H1 (cell line): ENCODE data around the gene RTKN. TPM values are rescaled to one million over a fixed set of nuclear protein-coding genes. Genes with fewer than 3 reads are reported as not detected.
A peak's percentile ranks its signal among the peaks of the same experiment; 100 is the strongest.

Experiments
- CBX5 ChIP-seq: fragments of 300-800, 300-1000 bp; sonication (generic); IDR thresholded peaks from 2 replicates; pipeline ENCODE4 v1.7.1; 2016; ENCODE audit warnings: antibody characterized with exemption, low read length, low read depth
- CBX8 ChIP-seq: fragments of 300-800, 300-1000 bp; sonication (generic); IDR thresholded peaks from 2 replicates; pipeline ENCODE4 v1.7.1; 2016; ENCODE audit warnings: low read depth, low read length, borderline replicate concordance
- CHD2 ChIP-seq: IDR thresholded peaks from 2 replicates; pipeline ENCODE4 v1.6.1; 2012; ENCODE audit warnings: low read length, improper control_type of control experiment
- CTBP2 ChIP-seq: IDR thresholded peaks from 2 replicates; pipeline ENCODE4 v1.7.0; 2011; ENCODE audit warnings: borderline replicate concordance, mild to moderate bottlenecking, moderate library complexity, mixed read lengths, low read length; ENCODE audit not compliant: insufficient read depth, insufficient read length
- EGR1 ChIP-seq: IDR thresholded peaks from 2 replicates; pipeline ENCODE4 v1.6.1; 2011; ENCODE audit warnings: low read depth, low read length, borderline replicate concordance
- GTF2F1 ChIP-seq: IDR thresholded peaks from 2 replicates; pipeline ENCODE4 v1.6.1; 2012; ENCODE audit warnings: low read depth, low read length, improper control_type of control experiment, borderline replicate concordance
- HDAC6 ChIP-seq: IDR thresholded peaks from one replicate; pipeline ENCODE4 v1.7.1; 2012; ENCODE audit warnings: low read depth, mild to moderate bottlenecking, inconsistent platforms, low read length, moderate library complexity
- RAD21 ChIP-seq, 2 experiments: IDR thresholded peaks in 1 of 2; conservative IDR thresholded peaks in 1 of 2; 2 replicates each; pipeline ENCODE4 v1.6.1; 2011; ENCODE audit warnings: low read depth in 2 of 2, low read length in 2 of 2, improper control_type of control experiment in 1 of 2, inconsistent platforms in 1 of 2, mild to moderate bottlenecking in 1 of 2, moderate library complexity in 1 of 2
- RBBP5 ChIP-seq: IDR thresholded peaks from 2 replicates; pipeline ENCODE4 v1.7.1; 2012; ENCODE audit warnings: low read depth, mild to moderate bottlenecking, inconsistent platforms, low read length, moderate library complexity, borderline replicate concordance
- RFX5 ChIP-seq: IDR thresholded peaks from 2 replicates; pipeline ENCODE4 v1.6.1; 2011; ENCODE audit warnings: low read depth, low read length, improper control_type of control experiment, borderline replicate concordance
- RXRA ChIP-seq: IDR thresholded peaks from 2 replicates; pipeline ENCODE4 v1.6.1; 2011; ENCODE audit warnings: low read depth, mild to moderate bottlenecking, low read length, moderate library complexity; ENCODE audit not compliant: insufficient read depth
- SIRT6 ChIP-seq: IDR thresholded peaks from one replicate; pipeline ENCODE4 v1.7.1; 2012; ENCODE audit warnings: low read length, inconsistent platforms
- SP2 ChIP-seq: IDR thresholded peaks from 2 replicates; pipeline ENCODE4 v1.6.1; 2012; ENCODE audit warnings: mild to moderate bottlenecking, low read length, inconsistent platforms
- SRF ChIP-seq: IDR thresholded peaks from 2 replicates; pipeline ENCODE4 v1.6.1; 2011; ENCODE audit warnings: mild to moderate bottlenecking, low read depth, low read length, moderate library complexity
- TBP ChIP-seq: IDR thresholded peaks from 2 replicates; pipeline ENCODE4 v1.6.1; 2011; ENCODE audit warnings: low read depth, low read length, improper control_type of control experiment
- TCF12 ChIP-seq: IDR thresholded peaks from 2 replicates; pipeline ENCODE4 v1.6.1; 2011; ENCODE audit warnings: low read depth, mild to moderate bottlenecking, low read length
- polyA plus RNA-seq, 7 experiments: library from polyadenylated mRNA; depleted of rRNA in 3 of 7; stranded (reverse) in 5 of 7; unstranded in 2 of 7; fragments of >200 nt in 5 of 7; fragments of 200-250 nt in 2 of 7; gene quantifications; 1 replicate in 5 of 7; 2 replicates in 1 of 7; 4 replicates in 1 of 7; pipeline versions ENCODE4 v1.2.1 to v1.2.3, GENCODE V29; 2011 to 2013; ENCODE audit warnings: missing spikeins in 2 of 7, mixed read lengths in 2 of 7
- total RNA-seq: library from RNA; stranded (reverse); fragmentation: NEBNext Ultra II Directional; extraction: Animal tissue kit (Norgen Biotek cat#: 25700); gene quantifications from 2 replicates; pipeline ENCODE4 v1.2.1, GENCODE V29; 2021
- TF ChIP-seq, protein P1 (sequence below), 3 experiments: IDR thresholded peaks; 1 replicate in 2 of 3; 2 replicates in 1 of 3; pipeline versions ENCODE4 v1.5.1 to v1.6.1; 2011; ENCODE audit warnings: low read length in 3 of 3, mild to moderate bottlenecking in 3 of 3, inconsistent platforms in 2 of 3, low read depth in 1 of 3, moderate library complexity in 1 of 3; ENCODE audit not compliant: insufficient read depth in 1 of 3; ENCODE audit errors: control extremely low read depth in 1 of 3
- TF ChIP-seq, protein P2 (sequence below): IDR thresholded peaks from 2 replicates; pipeline ENCODE4 v1.6.1; 2011; ENCODE audit warnings: low read length, improper control_type of control experiment
- TF ChIP-seq, protein P3 (sequence below): IDR thresholded peaks from 2 replicates; pipeline ENCODE4 v1.6.1; 2011; ENCODE audit warnings: low read depth, mild to moderate bottlenecking, low read length; ENCODE audit not compliant: insufficient read depth

Gene RTKN
- total and polyA plus RNA-seq, 2 of the 8 experiments (the other 6 are each of a cell fraction or from before 2014, with no cell fraction given) = 40.2 to 54.1 TPM

DNA sequence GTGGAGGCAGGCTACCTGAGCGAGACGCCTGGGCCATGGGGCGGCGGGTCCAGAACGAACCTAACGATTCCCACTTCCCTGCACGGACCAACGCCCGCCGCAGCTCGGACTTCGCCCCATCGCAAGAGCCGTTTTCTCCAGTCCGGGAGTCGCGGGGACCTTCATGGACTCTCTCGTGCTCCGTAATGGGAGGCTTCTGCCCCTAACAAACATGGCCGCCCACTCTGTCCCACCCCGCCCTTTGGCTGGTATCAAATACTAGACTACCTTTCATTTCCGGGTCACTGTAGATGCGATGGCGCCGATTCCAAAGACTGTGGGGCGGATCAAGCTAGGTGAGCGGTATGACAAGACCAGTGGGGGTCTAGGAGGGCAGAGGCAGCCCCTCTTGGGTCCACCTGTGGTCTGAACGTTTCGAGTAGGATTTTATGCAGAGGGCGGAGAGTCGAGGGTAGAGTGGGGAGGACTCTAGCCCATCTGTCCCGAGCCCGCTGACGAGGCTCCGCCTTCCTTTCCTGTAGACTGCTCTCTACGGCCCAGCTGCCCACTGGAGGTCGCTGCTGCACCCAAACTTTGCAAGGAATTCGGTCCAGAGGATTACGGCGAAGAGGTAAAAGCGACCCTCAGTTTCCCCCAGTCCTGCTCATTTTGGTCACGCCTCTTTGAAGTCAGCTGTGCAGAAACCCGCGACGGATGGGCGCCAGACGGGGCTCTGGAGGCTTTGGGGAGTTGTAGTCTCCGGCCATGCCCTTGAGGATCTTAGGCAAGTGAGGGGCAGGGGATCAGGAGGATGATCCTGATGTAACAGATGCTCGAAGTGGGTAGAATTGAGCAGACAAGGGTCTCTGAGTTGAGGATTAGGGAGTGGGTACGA lies 41.3 kb upstream of the RTKN start, which contains the start of the genes CCDC142 and TTC31 (continued):
- TF ChIP-seq TBP (peak; percentile 68), SP2 (no peak), CHD2 (peak; percentile 63), CBX5 (no peak), RXRA (no peak), GTF2F1 (no peak), HDAC6 (no peak), RFX5 (no peak), CTBP2 (no peak), RBBP5 (no peak), EGR1 (no peak; the same call in 1 of the 2 replicates), RAD21 (IDR thresholded peaks at IDR 0.05 in 1 of 2, conservative IDR thresholded peaks at IDR 0.05 in 1 of 2; ENCODE audit: low read depth in 2 of 2, low read length in 2 of 2) (peak; percentile 79 to 85), TCF12 (no peak), SRF (no peak), SIRT6 (no peak), CBX8 (no peak)
- TF ChIP-seq, protein P1, sequence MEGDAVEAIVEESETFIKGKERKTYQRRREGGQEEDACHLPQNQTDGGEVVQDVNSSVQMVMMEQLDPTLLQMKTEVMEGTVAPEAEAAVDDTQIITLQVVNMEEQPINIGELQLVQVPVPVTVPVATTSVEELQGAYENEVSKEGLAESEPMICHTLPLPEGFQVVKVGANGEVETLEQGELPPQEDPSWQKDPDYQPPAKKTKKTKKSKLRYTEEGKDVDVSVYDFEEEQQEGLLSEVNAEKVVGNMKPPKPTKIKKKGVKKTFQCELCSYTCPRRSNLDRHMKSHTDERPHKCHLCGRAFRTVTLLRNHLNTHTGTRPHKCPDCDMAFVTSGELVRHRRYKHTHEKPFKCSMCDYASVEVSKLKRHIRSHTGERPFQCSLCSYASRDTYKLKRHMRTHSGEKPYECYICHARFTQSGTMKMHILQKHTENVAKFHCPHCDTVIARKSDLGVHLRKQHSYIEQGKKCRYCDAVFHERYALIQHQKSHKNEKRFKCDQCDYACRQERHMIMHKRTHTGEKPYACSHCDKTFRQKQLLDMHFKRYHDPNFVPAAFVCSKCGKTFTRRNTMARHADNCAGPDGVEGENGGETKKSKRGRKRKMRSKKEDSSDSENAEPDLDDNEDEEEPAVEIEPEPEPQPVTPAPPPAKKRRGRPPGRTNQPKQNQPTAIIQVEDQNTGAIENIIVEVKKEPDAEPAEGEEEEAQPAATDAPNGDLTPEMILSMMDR (IDR thresholded peaks at IDR 0.05; ENCODE audit: control extremely low read depth in 1 of 3, insufficient read depth in 1 of 3, low read depth in 1 of 3, low read length in 3 of 3) = peak; percentile 81 to 95 (median 89)
- TF ChIP-seq, protein P2, sequence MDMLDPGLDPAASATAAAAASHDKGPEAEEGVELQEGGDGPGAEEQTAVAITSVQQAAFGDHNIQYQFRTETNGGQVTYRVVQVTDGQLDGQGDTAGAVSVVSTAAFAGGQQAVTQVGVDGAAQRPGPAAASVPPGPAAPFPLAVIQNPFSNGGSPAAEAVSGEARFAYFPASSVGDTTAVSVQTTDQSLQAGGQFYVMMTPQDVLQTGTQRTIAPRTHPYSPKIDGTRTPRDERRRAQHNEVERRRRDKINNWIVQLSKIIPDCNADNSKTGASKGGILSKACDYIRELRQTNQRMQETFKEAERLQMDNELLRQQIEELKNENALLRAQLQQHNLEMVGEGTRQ = no peak
- TF ChIP-seq, protein P3, sequence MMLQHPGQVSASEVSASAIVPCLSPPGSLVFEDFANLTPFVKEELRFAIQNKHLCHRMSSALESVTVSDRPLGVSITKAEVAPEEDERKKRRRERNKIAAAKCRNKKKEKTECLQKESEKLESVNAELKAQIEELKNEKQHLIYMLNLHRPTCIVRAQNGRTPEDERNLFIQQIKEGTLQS = no peak
